Activated naive CD8-positive, alpha-beta T cell treated with anti-CD3 and anti-CD28 coated beads, Interleukin-2, amount 10 ng/mL, durations not matched to agents 7 days and 5 days (primary cell): ENCODE measurements around the gene RBPJL. TPM values are rescaled to one million over a fixed set of nuclear protein-coding genes. Genes with fewer than 3 reads are reported as not detected.

Experiments used
- ATAC-seq: fragments of 150-1000 bp; cut with Tn5 transposase; one replicate; pipeline ENCODE4 v1.10.0; 2021; ENCODE audit warnings: low read depth, moderate library complexity
- POLR2A ChIA-PET: fragments of 350-600 bp; sonication (Branson Sonifier 250); formaldehyde crosslinking; loops from one replicate; lab custom pipeline; 2021; ENCODE audit warnings: antibody characterized with exemption; lab: Charles Lee
- DNase-seq: peaks from one replicate; pipeline ENCODE4 v3.0.0; 2021
- H3K27ac Mint-ChIP-seq: one replicate; pipeline ENCODE4 v1.8.0; 2022; ENCODE audit warnings: mild to moderate bottlenecking, mixed read lengths
- H3K27me3 Mint-ChIP-seq: one replicate; pipeline ENCODE4 v1.8.0; 2022; ENCODE audit warnings: mild to moderate bottlenecking, moderate library complexity, mixed read lengths
- H3K36me3 Mint-ChIP-seq: one replicate; pipeline ENCODE4 v1.8.0; 2021; ENCODE audit warnings: mild to moderate bottlenecking, mixed read lengths
- H3K4me1 Mint-ChIP-seq: one replicate; pipeline ENCODE4 v1.8.0; 2021; ENCODE audit warnings: mixed read lengths
- H3K4me3 Mint-ChIP-seq: one replicate; pipeline ENCODE4 v1.8.0; 2022; ENCODE audit warnings: mild to moderate bottlenecking, moderate library complexity, mixed read lengths
- H3K9me3 Mint-ChIP-seq: one replicate; pipeline ENCODE4 v1.8.0; 2021; ENCODE audit warnings: mixed read lengths
- total RNA-seq, 2 experiments: library from RNA; stranded (reverse); gene quantifications; one replicate each; pipeline ENCODE4 v1.2.3, GENCODE V29; 2021

RBPJL gene
- total RNA-seq, 2 experiments from 2014 or later: not detected

DNA sequence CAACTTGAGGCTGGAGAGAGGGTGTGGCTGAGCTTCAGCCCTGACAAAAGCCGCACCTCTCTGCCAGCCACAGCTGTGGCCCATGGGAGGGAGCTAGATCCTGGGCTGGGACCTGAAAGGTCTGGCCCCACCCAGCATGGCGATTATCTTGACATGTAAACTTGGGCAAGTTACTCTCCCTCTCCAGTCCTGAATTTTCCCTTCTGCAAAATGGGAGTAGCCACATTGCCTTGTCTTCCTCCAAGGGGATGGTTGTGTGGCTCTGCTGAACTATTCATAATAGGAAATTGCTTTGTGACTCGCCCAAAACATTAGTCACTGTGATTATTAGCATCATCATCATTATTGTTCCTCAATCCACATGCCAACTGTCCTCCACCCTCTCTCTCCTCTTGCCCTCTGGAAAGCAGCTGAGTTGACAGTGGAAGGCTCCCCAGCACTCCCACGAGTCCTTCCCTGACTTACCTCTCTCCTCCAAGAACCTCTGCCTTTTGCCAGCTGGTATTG is 23.0 kb upstream of the RBPJL start:
- ATAC-seq (no peak), DNase-seq (no peak)
- H3K27ac Mint-ChIP-seq: no peak overlapping the region
- POLR2A ChIA-PET: no interaction called here
- H3K9me3 Mint-ChIP-seq: no peaks in the 10 kb centered on the region
- peaks cover 5% of the 10 kb centered on the region for H3K4me1 Mint-ChIP-seq
- peaks cover 24% of the 10 kb centered on the region for H3K27me3 Mint-ChIP-seq
- no peaks in the 10 kb centered on the region for H3K36me3 Mint-ChIP-seq
- H3K4me3 Mint-ChIP-seq: no peak overlapping the region

DNA sequence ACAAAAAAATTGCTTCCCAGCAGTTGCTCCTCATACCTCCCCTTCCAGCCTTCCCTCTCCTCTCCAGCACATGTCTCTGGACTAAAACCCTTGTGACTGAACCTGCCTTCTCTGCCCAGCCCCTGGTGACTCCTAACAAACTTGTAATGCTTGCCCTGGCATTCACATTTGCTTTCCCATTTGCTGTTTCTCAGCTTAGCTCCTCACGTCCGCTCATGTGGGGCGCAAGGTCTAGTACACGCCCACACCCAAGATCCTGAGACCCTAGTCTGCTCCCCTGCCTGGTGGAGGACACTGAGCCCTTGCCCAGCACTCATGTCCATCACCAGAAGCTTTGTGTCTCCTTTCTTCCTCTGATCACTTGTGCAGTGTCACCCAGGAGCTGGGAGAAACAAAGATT is 18.3 kb upstream of the RBPJL start:
- no peak overlapping the region for H3K4me3 Mint-ChIP-seq
- DNase-seq (no peak), ATAC-seq (no peak)
- H3K9me3 Mint-ChIP-seq: no peaks in the 10 kb centered on the region
- peak overlapping the region; percentile 30 for H3K27ac Mint-ChIP-seq
- H3K36me3 Mint-ChIP-seq: no peaks in the 10 kb centered on the region
- H3K27me3 Mint-ChIP-seq: peaks cover 37% of the 10 kb centered on the region
- peaks cover 6% of the 10 kb centered on the region for H3K4me1 Mint-ChIP-seq
- POLR2A ChIA-PET: no interaction called here

DNA sequence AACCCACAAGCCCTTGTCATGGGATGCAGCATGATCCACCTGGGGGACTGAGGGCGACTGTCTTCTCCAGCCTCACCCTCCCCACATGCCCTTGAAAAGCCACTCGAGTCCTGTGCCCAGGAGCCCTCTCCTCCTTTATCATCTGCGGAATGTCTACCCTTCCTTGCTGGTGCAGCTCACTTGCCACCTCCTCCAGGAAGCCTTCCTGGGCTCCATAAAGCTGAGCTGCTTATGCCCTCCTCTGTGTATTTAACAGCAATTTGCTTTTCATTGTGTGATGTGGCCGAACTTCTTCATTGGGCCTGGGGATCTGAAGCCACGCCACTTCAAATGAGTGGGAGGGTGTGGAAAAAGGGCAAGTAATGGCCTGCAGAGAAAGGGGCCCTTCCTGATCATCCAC is 17.8 kb upstream of the RBPJL start:
- no peaks in the 10 kb centered on the region for H3K36me3 Mint-ChIP-seq
- DNase-seq (no peak), ATAC-seq (no peak)
- H3K9me3 Mint-ChIP-seq: no peaks in the 10 kb centered on the region
- no peak overlapping the region for H3K4me3 Mint-ChIP-seq
- POLR2A ChIA-PET: no interaction called here
- H3K27ac Mint-ChIP-seq: no peak overlapping the region
- peaks cover 38% of the 10 kb centered on the region for H3K27me3 Mint-ChIP-seq
- peaks cover 6% of the 10 kb centered on the region for H3K4me1 Mint-ChIP-seq

DNA sequence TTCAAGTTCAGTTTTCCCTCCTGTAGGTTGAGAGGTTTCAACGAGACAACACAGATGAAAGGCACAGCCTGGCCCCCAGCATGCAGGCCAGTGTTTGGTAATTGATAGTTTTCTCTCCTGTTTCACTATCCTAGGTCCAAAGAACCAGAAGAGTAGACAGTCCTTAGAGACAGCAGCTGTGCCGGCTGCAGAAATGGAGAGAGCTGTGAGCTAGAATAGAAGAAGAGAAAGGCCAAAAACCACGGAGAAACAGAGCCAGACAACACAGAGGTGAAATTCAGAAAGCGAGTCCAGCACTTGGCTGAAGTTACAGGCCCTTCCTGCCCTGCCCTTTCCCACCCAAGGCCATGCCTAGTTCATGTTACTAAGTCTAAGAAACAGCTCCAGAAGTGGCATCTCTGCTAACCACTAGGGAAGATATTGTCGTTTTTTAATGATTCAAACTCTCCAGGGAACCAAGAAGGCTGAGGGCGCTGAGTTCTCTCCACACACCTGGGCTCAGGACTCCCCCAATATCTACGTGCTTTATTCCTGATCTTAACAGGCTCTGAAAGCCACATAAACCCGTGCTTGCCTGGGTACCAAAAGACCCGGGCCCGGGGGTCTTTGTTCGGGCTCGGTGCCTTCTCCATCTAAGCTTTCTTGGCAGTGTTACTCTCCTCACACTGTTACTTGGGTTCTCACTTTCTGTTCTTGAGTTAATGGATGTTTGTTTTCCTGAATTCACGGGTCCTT is 16.5 kb upstream of the RBPJL start:
- Mint-ChIP-seq H3K36me3 (no peaks in the 10 kb centered on the region), H3K9me3 (no peaks in the 10 kb centered on the region), H3K27me3 (peaks cover 46% of the 10 kb centered on the region), H3K4me3 (no peak overlapping the region), H3K27ac (no peak overlapping the region), H3K4me1 (peaks cover 9% of the 10 kb centered on the region)
- DNase-seq (no peak), ATAC-seq (no peak)
- POLR2A ChIA-PET: interaction anchor here (0.6 to 1.4 kb wide), 2 partner anchors 13 to 192 kb away, joined by 3 to 5 read pairs; no protein-coding TSS in a partner anchor

DNA sequence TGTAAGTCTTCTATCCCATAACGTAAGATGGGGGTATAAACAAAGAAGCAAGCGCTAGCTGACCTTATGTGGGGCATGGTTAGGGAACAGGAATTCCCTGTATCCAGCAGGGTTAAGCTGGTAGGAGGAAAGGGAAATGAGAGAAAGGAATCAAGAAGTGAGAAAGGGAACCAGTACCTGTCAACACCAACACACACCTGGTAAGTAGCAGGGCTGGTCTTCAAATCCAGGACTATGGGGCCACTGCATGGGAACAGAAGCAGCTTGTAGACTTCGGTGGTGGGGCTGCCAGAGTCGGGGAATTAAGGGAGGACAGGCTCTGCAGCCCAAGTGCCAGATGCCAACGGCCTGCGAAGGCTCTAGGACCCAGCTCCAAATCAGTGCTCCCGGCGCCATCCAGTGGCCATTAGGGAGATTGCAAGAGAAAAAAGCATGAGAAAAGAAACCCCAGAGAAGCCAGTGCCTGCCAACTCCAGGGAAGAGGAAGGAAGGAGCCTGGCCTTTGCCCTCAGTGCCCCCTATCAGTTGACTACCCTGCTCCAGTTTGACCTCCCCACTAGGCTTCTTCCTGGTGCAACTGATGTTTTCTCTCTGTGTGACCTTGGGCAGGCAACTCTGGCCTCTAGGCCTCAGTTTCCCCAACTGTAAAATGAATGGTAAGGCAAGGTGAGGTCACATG is 15.8 kb upstream of the RBPJL start:
- Mint-ChIP-seq H3K4me3 (no peak overlapping the region), H3K4me1 (peaks cover 9% of the 10 kb centered on the region), H3K27me3 (peaks cover 47% of the 10 kb centered on the region), H3K36me3 (no peaks in the 10 kb centered on the region), H3K27ac (no peak overlapping the region), H3K9me3 (no peaks in the 10 kb centered on the region)
- POLR2A ChIA-PET: interaction anchor here (0.6 to 1.4 kb wide), 2 partner anchors 13 to 193 kb away, joined by 3 to 5 read pairs; no protein-coding TSS in a partner anchor
- ATAC-seq (peak; percentile 41), DNase-seq (peak; percentile 69)

DNA sequence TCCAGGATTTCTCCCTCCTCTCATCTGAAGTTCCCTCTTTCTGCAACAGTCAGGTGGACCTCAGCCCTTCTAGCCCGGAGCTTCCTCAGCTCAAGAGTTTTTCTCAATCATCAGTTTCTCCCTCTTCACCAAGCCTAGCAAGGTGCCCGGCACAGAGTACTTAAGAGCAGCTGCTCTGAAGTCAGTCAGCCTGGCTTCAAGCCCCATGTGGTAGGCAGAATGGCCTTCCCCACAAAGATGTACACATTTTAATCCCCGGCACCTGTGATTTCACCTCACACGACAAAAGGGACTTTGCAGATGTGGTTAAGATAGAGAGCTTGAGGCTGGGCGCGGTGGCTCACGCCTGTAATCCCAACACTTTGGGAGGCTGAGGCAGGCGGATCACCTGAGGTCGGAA is 15.1 kb upstream of the RBPJL start:
- Mint-ChIP-seq H3K27me3 (peaks cover 51% of the 10 kb centered on the region), H3K4me1 (peaks cover 13% of the 10 kb centered on the region), H3K27ac (no peak overlapping the region), H3K9me3 (no peaks in the 10 kb centered on the region), H3K36me3 (no peaks in the 10 kb centered on the region), H3K4me3 (no peak overlapping the region)
- ATAC-seq: no peak
- POLR2A ChIA-PET: no interaction called here
- no peak for DNase-seq

DNA sequence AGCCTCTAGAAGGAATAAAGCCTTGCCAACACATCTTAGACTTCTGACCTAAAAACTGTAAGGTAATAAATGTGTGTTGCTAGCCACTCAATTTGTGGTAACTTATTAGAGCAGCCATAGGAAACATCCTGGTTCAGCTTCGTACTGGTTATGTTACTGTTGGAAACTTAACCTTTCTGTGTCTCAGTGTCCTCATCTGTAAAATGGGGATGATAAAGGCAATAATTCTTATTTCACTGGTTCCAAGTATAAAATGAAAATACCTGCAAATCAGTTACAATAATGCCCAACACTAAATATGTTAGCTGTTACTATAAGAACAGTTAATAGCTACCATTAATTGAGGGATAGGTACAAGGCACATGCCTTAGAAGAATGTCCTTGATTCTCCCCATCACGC is 14.3 kb upstream of the RBPJL start:
- POLR2A ChIA-PET: interaction anchor here (0.6 to 0.7 kb wide), 2 partner anchors 152 to 535 kb away, joined by 3 read pairs; no protein-coding TSS in a partner anchor
- Mint-ChIP-seq H3K27ac (no peak overlapping the region), H3K27me3 (peaks cover 49% of the 10 kb centered on the region), H3K4me1 (peaks cover 13% of the 10 kb centered on the region), H3K36me3 (no peaks in the 10 kb centered on the region), H3K4me3 (peak overlapping the region; percentile 71), H3K9me3 (no peaks in the 10 kb centered on the region)
- ATAC-seq: no peak
- no peak for DNase-seq

DNA sequence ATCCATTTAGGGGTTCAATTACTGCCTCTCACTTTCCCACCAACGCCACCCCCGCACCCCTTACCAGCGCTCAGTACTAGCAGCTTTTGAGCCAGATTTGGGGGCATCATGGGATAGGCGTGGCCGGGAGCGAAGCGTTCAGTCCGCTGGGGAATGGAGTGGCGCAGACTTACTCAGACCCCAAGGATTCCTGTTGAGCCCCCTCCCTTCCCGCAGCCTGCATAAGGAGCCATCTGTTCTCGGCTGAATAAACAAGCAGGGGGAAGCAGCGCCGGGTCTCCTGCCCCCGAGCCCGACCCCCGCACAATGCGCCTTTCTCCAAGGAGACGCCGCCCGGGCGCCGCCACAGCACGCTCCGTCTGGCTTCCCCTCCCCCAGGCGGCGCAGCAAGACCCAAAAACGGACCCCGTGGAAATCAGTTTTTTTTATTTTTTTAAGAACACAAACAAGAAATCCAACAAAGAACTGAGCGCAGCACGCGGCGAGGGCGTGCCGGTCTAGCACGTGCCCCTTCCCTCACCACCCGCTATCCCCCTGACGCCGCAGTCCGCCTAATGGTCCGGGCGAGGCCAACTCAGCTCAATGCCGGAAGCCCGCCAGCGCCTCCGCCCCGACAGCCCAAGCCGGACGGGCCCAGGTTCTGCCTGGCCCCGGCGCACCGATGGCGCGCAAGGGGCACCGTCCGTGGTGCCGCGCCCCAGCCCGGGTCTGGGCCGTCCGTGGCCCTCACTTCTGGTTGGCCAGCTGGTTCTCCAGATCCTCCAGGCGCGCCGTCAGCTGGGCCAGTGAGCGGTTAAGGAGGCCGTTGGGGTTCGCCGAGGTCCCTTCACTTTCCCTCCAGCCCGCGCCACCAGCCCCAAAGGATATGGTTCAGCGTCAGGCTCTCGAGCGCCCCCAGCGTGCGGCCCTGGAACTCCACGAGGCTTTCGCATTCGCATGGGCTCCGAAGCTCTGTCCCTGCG is 13.3 kb upstream of the RBPJL start:
- Mint-ChIP-seq H3K4me3 (peak overlapping the region; percentile 79), H3K9me3 (no peaks in the 10 kb centered on the region), H3K27me3 (peaks cover 45% of the 10 kb centered on the region), H3K36me3 (no peaks in the 10 kb centered on the region), H3K27ac (no peak overlapping the region), H3K4me1 (peaks cover 13% of the 10 kb centered on the region)
- ATAC-seq: peak; percentile 84
- DNase-seq: peak; percentile 90
- POLR2A ChIA-PET: interaction anchor here (0.6 to 1.1 kb wide), 2 partner anchors 9 to 534 kb away, joined by 3 to 4 read pairs; no protein-coding TSS in a partner anchor

DNA sequence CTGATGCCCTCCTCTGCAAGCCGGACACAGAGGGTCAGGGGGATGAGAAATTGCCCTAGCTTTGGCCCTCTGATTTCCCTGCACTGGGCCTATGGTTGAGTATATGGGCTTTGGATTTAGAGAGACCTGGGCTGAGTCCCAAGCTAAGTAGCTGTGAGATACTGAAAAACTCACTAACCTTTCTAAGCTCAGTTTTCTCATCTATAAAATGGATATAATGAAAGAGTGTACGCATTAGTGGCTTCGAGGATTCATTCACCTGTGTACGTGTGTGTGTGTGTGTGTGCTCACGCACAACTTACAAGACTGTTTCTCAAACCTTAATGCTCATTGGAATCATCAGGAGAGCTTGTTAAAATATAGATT is 12.7 kb upstream of the RBPJL start:
- peaks cover 39% of the 10 kb centered on the region for H3K27me3 Mint-ChIP-seq
- POLR2A ChIA-PET: interaction anchor here (0.7 to 1.1 kb wide), 2 partner anchors 8 to 329 kb away, joined by 3 to 4 read pairs; no protein-coding TSS in a partner anchor
- ATAC-seq (no peak), DNase-seq (no peak)
- H3K4me3 Mint-ChIP-seq: peak overlapping the region; percentile 79
- H3K9me3 Mint-ChIP-seq: no peaks in the 10 kb centered on the region
- H3K4me1 Mint-ChIP-seq: peaks cover 10% of the 10 kb centered on the region
- no peaks in the 10 kb centered on the region for H3K36me3 Mint-ChIP-seq
- H3K27ac Mint-ChIP-seq: no peak overlapping the region

DNA sequence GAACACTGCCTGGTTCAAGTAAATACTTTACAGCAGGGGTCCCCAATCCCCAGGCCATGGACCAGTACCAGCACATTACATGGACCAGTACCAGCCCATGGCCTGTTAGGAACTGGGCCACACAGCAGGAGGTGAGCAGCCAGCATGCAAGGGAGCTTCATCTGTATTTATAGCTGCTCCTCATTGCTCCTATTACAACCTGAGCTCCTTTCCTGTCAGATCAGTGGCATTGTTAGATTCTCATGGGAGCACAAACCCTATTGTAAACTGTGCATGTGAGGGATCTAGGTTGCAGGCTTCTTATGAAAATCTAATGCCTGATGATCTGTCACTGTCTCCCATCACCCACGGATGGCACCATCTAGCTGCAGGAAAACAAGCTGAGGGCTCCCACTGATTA is 12.0 kb upstream of the RBPJL start:
- DNase-seq (no peak), ATAC-seq (no peak)
- Mint-ChIP-seq H3K27ac (no peak overlapping the region), H3K36me3 (no peaks in the 10 kb centered on the region), H3K9me3 (no peaks in the 10 kb centered on the region), H3K4me1 (peaks cover 10% of the 10 kb centered on the region), H3K27me3 (peaks cover 39% of the 10 kb centered on the region), H3K4me3 (no peak overlapping the region)
- POLR2A ChIA-PET: interaction anchor here (0.7 to 1.1 kb wide), 2 partner anchors 7 to 329 kb away, joined by 3 to 4 read pairs; no protein-coding TSS in a partner anchor

DNA sequence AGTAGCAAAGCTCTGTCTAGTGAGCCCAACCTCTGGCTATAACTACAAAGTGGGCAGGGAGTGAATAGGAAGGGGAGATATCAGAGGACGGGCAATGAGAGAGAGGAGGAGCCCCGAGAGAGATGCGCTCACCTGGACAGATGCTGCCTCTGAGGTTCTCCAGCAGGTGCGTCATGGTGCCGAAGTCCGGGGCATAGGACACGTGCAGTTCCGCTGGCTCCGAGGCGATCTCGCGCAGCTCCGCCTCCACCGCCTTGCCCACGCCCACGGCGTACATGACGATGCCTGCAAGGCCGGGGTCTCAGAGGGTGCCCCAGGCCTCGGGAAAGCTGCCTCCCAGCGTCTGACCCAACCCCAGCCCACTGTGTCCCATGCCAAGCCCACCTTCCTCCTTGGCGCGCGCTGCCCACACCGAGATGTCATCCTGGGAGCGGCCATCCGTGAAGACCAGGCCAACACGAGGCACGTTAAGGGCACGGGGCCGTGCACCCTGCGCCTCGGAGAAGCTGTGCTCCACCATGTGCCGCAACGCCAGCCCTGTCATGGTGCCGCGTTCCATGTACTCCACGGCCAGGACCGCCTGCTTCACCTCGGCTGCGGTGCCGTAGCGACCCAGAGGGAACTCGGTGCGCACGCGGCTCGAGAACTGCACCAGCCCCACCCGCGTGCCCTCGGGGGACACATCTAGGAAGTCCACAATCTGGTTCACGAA is 8.7 kb upstream of the RBPJL start:
- POLR2A ChIA-PET: no interaction called here
- H3K9me3 Mint-ChIP-seq: no peaks in the 10 kb centered on the region
- ATAC-seq (no peak), DNase-seq (no peak)
- H3K27me3 Mint-ChIP-seq: peaks cover 27% of the 10 kb centered on the region
- H3K4me1 Mint-ChIP-seq: peaks cover 12% of the 10 kb centered on the region
- no peak overlapping the region for H3K27ac Mint-ChIP-seq
- no peak overlapping the region for H3K4me3 Mint-ChIP-seq
- H3K36me3 Mint-ChIP-seq: no peaks in the 10 kb centered on the region

DNA sequence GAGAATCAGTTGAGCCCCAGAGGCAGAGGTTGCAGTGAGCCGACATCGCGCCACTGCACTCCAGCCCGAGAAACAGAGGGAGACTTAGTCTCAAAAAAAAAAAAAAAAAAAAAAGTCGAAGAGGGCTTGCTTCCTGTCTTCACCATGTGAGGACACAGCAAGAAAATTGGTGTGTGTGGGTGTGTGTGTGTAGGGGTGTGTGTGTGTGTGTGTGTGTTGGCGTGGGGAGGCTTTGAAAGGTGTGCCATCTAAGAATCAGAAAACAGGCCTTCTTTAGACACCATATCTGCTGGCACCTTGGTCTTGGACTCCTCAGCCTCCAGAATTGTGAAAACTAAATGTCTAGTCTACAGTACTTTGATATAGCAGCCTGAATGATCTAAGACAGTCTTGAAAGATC is 6.9 kb upstream of the RBPJL start:
- no peak overlapping the region for H3K4me3 Mint-ChIP-seq
- DNase-seq: no peak
- POLR2A ChIA-PET: no interaction called here
- peaks cover 14% of the 10 kb centered on the region for H3K4me1 Mint-ChIP-seq
- no peak for ATAC-seq
- H3K27me3 Mint-ChIP-seq: peaks cover 30% of the 10 kb centered on the region
- no peaks in the 10 kb centered on the region for H3K36me3 Mint-ChIP-seq
- no peaks in the 10 kb centered on the region for H3K9me3 Mint-ChIP-seq
- no peak overlapping the region for H3K27ac Mint-ChIP-seq
